A673 (cell line): Measurements from ENCODE around the gene PARVB.

Experiments used
- EZH2 ChIP-seq: fragments of 200-600 bp; sonication (generic); IDR thresholded peaks from 2 replicates; pipeline ENCODE4 v1.6.1; 2017; ENCODE audit warnings: borderline replicate concordance, low read depth, mild to moderate bottlenecking, mixed read lengths, antibody characterized with exemption, low read length; ENCODE audit not compliant: poor library complexity, severe bottlenecking
- TF ChIP-seq, protein P1 (sequence below): fragments of 300-800, 200-600 bp; sonication (generic); conservative IDR thresholded peaks from 2 replicates; pipeline ENCODE4 v1.5.1; 2017; ENCODE audit warnings: low read depth, mild to moderate bottlenecking, antibody characterized with exemption, low read length, moderate library complexity, mixed read lengths

DNA sequence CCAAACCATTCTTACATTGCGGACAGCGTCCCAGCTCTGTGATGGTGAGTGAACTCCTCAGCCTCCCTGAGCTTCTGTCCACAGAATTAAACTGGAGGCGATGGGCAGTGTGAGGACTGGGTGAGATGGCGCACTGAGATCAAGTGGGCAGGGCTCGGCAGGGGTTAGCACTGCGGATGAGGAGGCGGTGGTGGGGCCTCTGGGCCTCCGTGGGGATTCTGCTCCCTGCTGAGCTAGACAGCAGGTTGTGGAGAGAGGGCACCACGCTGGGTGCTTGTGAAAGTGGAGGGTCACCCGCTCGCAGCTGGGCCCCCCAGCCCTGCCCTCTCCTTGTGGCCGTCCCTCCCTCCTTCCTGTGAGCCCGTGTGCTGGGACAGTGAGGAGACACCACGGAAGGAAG lies 131.0 kb downstream of the PARVB start:
- TF ChIP-seq, protein P1, sequence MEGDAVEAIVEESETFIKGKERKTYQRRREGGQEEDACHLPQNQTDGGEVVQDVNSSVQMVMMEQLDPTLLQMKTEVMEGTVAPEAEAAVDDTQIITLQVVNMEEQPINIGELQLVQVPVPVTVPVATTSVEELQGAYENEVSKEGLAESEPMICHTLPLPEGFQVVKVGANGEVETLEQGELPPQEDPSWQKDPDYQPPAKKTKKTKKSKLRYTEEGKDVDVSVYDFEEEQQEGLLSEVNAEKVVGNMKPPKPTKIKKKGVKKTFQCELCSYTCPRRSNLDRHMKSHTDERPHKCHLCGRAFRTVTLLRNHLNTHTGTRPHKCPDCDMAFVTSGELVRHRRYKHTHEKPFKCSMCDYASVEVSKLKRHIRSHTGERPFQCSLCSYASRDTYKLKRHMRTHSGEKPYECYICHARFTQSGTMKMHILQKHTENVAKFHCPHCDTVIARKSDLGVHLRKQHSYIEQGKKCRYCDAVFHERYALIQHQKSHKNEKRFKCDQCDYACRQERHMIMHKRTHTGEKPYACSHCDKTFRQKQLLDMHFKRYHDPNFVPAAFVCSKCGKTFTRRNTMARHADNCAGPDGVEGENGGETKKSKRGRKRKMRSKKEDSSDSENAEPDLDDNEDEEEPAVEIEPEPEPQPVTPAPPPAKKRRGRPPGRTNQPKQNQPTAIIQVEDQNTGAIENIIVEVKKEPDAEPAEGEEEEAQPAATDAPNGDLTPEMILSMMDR = no peak
- TF ChIP-seq EZH2 = no peak
